A549 treated with CORT108297 at 1 μM for 4 hours (cell line): ENCODE results near the gene ZNF669. TPM values are rescaled to one million over a fixed set of nuclear protein-coding genes. Genes with fewer than 3 reads are reported as not detected.

Experiments used
- total RNA-seq: library from RNA; stranded (reverse); fragments of 200-300 nt; extraction: Qiagen RNA extraction; gene quantifications from 5 replicates; pipeline ENCODE4 v1.2.3, GENCODE V29; 2022

The ZNF669 gene
- total RNA-seq, result 2.5 to 4.3 TPM (median 3.4 TPM) in 5 replicates

DNA sequence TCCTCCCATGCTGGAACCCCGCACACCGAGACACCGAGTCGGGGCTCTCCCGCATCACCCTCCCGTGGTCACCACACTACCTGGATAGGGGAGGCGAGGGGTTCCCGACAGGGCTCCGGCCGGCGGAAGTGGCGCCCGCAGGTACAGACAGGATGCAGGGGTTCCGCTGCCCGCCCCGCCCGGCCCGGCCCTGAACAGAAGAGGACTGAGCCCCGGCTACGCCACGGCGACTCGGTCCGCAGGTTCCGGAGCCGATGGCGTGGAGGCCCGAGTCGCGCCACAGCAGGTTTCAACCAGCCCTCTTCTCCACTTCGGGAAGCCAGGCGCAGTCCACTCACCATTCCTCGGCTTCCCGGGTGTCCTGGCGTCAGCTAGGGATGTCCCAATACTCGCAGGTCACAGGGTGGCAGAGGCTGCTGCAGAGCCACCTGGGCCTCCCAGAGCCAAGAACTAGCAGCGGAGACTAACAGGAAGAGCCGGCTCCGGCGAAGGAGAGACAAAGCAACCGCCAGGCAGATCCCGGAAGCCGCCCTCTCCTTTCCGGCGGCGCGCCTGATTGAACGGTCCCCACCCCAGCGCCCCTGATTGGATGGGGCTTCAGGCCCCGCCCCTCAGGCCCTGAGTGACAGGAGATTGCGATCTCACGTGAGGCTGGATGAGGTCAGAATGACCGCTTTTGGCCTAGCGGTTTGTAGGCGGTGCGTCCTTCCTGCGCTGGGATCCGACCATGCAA lies at the start of gene ZNF669:
ZNF669 (minus strand) TSS at position 498 of the 733 bp plus-strand sequence; CDS start at position 341, 157 bp downstream.

DNA sequence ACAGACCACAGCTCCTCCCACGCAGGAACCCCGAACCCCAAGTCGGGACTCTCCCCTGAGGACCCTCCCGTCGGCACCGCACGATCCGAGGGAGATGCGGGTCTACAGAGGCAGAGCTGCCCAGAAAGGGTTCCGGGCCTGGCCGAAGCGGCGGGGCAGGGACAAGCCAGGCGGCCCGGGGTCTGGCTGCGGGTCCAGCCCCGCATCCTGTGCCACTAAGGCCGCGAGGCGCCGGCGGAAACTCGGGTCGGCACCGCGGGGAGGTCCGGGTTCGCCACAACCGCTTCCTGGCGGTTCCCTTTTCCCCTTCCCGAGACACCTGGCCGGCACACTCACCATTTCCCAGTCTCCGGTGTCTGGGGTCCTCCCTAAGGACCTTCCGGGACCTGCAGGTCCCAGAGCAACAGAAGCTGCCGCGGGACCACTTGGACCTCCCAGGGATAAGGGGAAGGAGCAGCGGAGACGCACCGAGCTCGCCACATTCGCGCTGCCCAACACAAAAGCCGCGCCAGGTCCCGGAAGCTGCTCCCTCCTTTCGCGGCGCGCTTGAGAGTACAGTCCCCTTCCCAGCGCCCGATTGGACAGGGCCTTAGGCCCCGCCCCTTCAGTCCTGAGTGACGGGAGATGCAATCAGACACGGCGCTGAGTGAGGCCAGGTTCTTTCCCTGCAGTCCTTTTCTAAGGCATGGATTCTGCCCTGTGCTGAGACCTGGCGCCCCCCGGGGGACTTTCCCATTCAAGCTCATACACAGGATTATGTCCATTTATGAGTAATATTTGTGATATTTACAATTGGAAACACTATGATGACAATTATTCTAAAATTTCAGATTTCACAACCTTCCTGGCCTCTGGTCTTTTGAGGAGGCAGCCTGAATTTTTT lies 25.7 kb downstream of the ZNF669 start, which contains the start of gene ZNF670:
ZNF670 (minus strand) TSS at position 554 of the 883 bp plus-strand sequence; CDS start at position 339, 215 bp downstream.

Other genes with a start within 250 kb of the ZNF669 start
- gene AHCTF1, start 172.4 kb downstream of the ZNF669 start, total RNA-seq, result 21.2 to 36.6 TPM (median 27.2 TPM) in 5 replicates
- 2.1 to 2.9 TPM (median 2.5 TPM) in 5 replicates for gene ZNF695, start 96.3 kb downstream of the ZNF669 start, total RNA-seq
- gene ZNF670, start 25.5 kb downstream of the ZNF669 start, total RNA-seq, result 3.1 to 4.4 TPM (median 3.4 TPM) in 5 replicates
- 4.2 to 5.0 TPM (median 4.6 TPM) in 5 replicates for gene ZNF124, start 67.7 kb upstream of the ZNF669 start, total RNA-seq
- gene VN1R5, start 151.7 kb upstream of the ZNF669 start, total RNA-seq, result not detected in 5 replicates
- 16.2 to 18.8 TPM (median 17.2 TPM) in 5 replicates for gene ZNF496, start 227.5 kb upstream of the ZNF669 start, total RNA-seq